Subcutaneous adipose tissue (tissue), 4 donors: ENCODE data around the gene ZNF652. TPM values are rescaled to one million over a fixed set of nuclear protein-coding genes. Genes with fewer than 3 reads are reported as not detected.

ENCODE experiments used
- total RNA-seq, 4 donors: library from RNA; depleted of rRNA; stranded (reverse); fragments of >200 nt; gene quantifications; one replicate each; pipeline ENCODE4 v1.1.0, GENCODE V29; 2016
- TF ChIP-seq, protein P1 (sequence below): fragments of 450-650 bp; IDR thresholded peaks from one replicate; pipeline ENCODE4 v1.5.1; 2016; ENCODE audit warnings: low read depth, mild to moderate bottlenecking, control low read depth, antibody characterized with exemption, moderate library complexity

Gene ZNF652
- total RNA-seq, 4 donors from 2014 or later: 32.1 to 52.0 (median 34.5) TPM

DNA sequence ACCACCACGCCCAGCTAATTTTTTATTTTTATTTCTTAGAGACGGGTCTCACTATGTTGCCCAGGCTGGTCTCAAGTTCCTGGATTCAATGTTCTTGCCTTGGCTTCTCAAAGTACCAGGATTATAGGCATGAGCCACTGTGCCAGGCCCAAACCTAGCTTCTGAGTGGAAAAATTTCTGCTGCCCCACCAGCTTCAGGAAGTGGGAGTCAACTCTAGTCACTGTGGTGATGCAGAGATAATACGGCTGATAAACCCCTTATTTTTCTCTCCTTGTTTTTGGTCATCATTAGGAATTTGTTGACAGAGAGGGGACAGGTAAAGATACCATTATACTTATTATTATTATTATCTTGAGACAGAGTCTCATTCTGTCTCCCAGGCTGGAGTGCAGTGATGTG, 103.7 kb downstream of the ZNF652 start:
- TF ChIP-seq, protein P1, sequence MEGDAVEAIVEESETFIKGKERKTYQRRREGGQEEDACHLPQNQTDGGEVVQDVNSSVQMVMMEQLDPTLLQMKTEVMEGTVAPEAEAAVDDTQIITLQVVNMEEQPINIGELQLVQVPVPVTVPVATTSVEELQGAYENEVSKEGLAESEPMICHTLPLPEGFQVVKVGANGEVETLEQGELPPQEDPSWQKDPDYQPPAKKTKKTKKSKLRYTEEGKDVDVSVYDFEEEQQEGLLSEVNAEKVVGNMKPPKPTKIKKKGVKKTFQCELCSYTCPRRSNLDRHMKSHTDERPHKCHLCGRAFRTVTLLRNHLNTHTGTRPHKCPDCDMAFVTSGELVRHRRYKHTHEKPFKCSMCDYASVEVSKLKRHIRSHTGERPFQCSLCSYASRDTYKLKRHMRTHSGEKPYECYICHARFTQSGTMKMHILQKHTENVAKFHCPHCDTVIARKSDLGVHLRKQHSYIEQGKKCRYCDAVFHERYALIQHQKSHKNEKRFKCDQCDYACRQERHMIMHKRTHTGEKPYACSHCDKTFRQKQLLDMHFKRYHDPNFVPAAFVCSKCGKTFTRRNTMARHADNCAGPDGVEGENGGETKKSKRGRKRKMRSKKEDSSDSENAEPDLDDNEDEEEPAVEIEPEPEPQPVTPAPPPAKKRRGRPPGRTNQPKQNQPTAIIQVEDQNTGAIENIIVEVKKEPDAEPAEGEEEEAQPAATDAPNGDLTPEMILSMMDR: no peak

DNA sequence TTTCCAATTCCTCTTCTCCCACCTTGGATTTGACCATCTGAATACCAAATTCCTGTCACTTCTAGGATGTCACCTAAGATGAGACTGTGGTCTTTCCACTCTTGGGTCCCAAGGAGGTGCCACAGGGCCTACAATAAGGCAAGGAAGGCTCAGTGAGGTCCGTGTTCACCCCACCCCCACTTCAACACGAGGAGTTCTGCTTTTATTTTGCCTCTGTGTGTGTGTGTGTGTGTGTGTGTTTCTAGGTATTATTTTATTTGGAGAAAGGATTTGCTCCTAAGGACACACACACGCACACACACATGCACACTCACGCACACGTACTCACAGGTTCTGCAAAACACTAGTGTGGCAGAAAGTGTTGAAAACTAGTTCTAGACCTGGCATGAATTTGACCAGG, 106.9 kb downstream of the ZNF652 start:
- TF ChIP-seq, protein P1: no peak

DNA sequence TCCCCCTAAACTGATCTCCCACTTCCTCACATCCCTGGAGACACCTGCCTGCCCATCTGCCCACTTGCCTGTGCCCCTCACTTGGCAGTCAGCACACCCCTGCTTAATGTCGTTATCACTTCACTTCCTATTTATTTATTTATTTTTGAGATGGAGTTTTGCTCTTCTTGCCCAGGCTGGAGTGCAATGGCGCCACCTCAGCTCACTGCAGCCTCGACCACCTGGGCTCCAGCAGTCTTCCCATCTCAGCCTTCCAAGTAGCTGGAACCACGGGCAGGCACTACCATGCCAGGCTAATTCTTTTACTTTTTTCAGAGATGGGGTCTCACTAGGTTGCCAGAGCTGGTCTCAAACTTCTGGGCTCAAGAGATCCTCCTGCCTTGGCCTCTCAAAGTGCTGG, 108.0 kb downstream of the ZNF652 start:
- TF ChIP-seq, protein P1: no peak

DNA sequence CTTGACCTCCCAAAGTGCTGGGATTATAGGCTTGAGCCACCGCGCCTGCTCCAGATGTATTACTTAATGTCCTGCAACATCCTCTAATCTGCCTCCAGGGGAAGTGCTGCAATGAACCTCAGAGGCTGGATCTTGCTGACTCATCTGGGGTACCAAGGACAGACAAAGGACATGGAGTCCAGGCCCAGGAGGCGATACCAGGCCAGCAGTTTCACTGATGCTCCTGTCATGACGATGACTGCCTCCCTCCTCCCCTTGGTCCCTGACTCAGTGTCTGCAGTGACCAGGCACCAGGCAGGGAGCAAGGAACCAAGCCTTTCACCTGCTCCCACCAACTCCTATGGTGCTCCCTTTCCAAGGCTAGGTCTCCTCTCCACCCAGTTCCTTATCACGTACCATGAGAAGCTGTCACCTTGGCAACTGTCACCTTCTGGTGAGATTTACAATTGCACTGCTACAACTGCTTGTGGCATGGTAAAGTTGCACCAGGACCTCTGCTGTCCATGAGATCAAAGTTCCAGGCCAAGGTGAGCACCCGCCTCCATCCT, 109.8 kb downstream of the ZNF652 start:
- TF ChIP-seq, protein P1: no peak

DNA sequence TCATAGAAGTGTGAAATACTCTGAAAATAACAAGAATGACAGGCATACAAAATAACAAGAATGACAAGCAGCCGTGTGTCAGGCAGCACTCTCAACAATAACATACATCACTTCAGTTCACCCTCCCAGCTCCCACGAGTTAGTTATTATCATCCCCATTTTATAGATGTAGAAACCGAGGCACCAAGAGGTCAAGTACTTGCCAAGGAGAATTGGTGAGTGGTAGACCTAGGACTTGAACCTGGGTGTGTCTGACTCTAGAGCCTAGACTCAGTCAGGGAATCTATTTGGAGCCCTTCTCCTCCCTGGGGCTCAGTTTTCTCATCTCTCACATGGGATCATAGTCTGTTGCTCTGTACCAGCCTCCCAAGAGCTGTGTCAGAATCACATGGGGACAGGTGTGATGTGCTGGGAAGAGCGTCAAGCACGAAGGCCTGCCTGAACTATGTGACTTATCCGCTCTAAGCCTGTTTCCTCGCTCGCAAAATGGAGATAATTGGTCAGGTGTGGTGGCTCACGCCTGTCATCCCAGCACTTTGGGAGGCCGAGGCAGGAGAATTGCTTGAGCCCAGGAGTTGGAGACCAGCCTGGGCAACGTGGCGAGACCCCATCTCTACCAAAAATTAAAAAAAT, 112.0 kb downstream of the ZNF652 start:
- TF ChIP-seq, protein P1: no peak

DNA sequence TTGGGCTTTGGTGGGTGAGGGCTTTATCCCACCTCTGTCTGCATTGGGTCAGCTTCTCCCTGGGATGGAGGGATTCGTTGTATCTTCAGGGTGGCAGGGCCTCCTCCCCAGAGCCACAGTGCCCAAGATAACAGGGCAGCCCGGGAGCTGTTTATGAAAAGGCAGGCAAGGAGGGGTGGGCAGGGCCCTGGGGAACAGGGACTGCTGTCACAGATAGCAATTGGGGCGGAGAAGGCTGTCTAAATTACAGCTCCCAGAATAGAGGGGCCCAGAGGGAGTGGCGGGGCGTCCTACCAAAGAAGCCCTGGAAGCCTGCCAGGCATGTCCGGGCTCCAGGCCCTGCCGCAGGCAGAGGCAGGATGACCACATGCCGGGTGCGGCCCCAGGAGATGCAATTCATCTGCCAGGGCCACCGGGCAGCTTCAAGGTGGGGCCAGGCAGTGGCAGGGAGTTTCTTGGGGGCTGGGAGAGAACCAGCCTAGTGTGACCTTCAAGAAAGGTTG, 112.7 kb downstream of the ZNF652 start:
- TF ChIP-seq, protein P1: no peak

DNA sequence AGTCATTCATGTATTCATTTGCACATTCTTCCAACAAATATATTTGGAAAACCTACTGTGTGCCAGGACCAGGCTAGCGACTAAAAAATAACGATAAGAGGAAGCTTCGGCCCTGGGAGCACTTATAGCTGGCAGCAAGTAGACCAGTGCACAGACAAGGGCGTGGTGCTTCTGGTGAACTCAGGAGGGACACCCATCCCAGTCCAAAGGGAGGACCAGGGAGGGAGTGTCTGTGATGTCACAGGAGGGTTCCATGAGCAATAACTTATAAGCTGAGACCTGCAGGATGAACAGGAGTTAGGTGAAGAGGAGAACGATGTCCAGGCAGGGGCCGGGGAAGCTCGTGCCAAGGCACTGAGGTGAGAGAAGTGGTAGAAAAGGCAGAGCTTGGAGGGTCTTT, 114.1 kb downstream of the ZNF652 start:
- TF ChIP-seq, protein P1: no peak
